HG02610 (cell line): ENCODE results near the gene ADGRB3.

ENCODE experiments used
- ATAC-seq: cut with Tn5 transposase; IDR thresholded peaks from one replicate; pipeline ENCODE4 v1.9.1; 2021; ENCODE audit warnings: mild to moderate bottlenecking, moderate library complexity; ENCODE audit not compliant: unreplicated experiment

ADGRB3 gene

DNA sequence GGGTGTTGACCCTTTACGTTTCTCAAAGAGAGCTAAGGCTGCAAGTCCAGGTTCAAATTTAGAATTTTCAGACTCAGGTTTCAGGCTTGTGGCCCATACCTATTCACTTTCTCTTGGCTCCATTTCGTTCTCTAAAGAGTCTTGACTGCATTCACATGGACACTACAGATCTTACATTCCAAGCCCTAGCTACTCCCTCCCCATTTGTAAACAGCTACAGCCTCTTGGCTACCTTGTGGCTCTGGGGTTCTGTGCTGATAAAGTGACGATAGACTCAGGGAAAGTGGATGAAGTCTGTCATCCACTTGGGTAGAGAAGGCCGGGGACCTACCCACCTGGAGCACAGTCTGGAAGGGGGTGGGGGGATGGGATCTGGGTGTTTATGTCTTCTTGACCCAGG is 658.4 kb downstream of the ADGRB3 start:
- no peak for ATAC-seq

DNA sequence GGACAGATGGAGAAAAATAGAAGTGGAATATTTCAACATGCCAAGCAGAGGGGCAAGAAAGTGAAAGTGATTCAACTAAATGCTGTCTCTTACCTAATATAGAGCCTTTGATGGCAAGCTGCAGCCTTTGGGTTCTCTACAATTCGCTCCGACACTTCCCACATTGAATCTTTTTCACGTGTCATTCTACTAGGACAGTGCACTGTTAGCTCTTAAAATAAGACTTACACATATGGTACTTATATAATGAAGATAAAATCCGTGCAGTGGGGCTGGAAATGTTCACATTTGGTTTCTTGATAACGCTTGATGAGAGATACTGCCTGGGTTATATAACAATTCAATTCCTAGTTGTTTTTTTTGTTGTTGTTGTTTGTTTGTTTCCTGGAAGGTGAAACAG is 659.3 kb downstream of the ADGRB3 start:
- no peak for ATAC-seq

DNA sequence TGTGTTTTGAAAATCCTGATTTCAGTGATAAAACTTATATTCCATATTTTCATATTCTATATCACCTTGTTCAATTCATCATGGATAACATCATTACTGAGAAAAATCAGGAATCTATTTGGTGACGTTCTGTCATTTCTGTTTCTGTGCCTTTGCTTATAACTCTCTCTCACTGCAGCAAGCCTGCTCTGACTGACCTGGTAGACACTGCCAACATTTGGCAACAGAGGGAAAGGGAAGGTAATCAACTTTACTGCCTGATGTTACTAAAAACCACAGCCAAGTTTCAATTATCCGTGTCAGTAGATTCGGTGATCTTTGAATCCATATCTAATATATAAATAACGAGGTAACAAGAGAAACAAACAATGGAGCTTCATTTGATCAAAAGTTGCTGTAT is 659.8 kb downstream of the ADGRB3 start:
- ATAC-seq: no peak

DNA sequence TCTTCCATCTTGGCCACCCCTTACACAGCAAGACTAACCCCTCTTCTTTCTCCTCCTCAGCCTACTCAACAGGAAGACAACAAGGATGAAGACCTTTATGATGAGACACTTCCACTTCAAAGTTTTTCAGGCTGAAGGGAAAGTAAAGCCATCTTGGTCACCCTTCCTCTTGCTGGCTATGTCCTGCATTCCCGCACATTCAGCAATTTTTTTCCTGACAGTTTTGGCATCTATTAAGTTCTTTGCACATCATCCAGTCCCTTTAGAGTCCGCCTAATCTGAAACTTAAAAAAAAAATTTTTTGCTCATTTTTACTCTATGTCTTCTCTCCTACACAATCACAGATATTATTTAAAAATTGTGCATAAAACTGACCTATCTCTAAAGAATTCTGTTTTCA is 668.3 kb downstream of the ADGRB3 start:
- no peak for ATAC-seq

GRCh38 chr6:69305456-69305855 is 670.4 kb downstream of the ADGRB3 start:
- no peak for ATAC-seq

GRCh38 chr6:69308584-69308983 is 673.5 kb downstream of the ADGRB3 start:
- no peak for ATAC-seq

- ATAC-seq: no peak
Measured at GRCh38 chr6:69311888-69312287, 676.8 kb downstream of the ADGRB3 start.

GRCh38 chr6:69314001-69314400 is 678.9 kb downstream of the ADGRB3 start:
- ATAC-seq: no peak

DNA sequence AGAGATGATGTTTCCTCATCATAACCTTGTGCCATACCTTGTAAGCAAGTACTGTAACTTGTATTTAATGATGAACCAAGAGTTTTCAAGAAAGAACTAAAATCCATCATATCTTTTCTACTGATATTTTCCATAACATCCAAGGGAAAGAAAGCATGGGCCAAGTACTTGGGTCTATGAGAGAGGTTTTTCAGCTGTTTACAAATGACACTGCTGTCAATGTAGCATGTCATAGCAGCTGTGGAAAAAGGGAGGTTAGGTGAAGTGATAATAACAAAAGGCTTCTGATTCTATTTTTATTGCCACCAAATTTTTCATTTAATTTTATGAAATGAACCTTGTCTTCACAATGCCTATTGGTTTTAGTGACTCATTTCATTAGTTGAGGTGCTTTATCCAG is 679.4 kb downstream of the ADGRB3 start:
- ATAC-seq: no peak

DNA sequence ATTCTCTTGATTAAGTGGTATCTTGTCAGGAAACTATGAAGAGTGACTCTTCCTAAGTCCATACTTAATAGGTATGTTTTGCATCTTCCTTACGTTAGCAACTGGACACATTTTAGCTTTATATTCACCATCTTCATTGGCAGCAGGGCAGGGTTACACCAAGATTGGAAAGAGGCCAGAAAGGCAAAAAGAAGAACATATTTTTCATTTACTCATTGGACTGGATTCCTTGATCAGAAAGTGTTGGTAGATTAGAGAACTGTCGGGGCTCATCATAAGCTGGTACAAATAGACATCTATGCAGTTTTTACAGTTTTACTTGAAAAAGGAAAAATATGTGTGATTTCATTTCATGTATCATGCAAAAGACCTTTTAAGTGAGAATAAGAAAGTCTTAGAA is 696.8 kb downstream of the ADGRB3 start:
- ATAC-seq: no peak

DNA sequence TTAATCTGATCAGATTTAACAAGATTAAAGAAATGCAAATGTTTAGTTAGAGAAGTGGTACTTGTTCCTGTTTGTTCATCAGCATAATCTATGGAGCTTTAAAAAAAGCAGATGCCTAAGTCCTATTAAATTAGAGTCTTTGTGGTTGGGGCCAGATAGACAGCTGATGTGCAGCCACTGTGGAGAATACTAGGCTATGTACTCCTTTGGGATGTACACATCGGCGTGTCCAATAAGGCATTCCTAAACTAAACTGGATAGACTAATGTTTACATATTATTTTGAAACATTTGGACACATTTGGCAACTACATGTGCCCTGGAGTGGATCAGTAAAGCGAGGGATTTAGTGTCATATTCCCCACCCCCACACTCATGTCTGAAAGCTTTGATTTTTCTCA is 702.2 kb downstream of the ADGRB3 start:
- ATAC-seq: no peak

DNA sequence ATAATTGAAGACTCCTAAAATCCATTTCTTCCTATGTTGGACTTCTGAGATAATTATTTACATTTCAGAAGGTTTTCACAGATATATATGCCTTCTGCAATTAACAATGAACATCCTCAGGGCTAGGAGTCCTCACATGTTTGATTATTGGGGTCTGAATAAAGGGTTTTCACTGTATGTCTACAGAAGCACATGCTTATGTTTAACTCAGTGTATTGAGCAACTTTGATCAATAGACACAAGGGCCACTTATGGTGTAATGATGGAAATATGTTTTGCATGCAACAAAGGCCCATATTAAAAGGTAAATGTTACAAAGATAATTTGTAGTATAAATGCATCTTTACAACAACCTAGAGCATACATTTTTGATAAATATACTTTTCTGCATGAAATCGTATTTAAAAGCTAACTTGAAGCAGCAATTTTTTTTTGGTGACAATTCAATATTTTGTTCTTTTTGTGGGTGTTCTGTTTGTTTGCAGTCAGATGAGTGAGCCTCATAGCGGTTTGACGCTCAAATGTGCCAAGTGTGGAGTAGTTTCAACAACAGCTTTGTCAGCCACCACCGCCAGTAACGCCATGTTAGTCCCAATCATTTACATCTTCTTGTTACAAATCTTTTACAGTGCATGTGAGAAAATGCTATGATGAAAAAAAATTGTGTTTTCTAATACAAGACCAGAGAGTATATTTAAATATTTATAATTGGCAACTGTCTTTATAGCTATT is 703.5 kb downstream of the ADGRB3 start:
- no peak for ATAC-seq

GRCh38 chr6:69339163-69339550 is 704.1 kb downstream of the ADGRB3 start:
- no peak for ATAC-seq

- no peak for ATAC-seq
Measured at GRCh38 chr6:69340196-69340595, 705.1 kb downstream of the ADGRB3 start.

- no peak for ATAC-seq
Measured at GRCh38 chr6:69343851-69344250, 708.8 kb downstream of the ADGRB3 start.

- ATAC-seq: no peak
Measured at GRCh38 chr6:69349771-69350170, 714.7 kb downstream of the ADGRB3 start.

- ATAC-seq: no peak
Measured at GRCh38 chr6:69362209-69362608, 727.1 kb downstream of the ADGRB3 start.

GRCh38 chr6:69366831-69367230 is 731.7 kb downstream of the ADGRB3 start:
- no peak for ATAC-seq

- ATAC-seq: no peak
Measured at GRCh38 chr6:69368613-69369012, 733.5 kb downstream of the ADGRB3 start.

GRCh38 chr6:69370763-69371162 is 735.7 kb downstream of the ADGRB3 start:
- ATAC-seq: no peak

- no peak for ATAC-seq
Measured at GRCh38 chr6:69378326-69378725, 743.2 kb downstream of the ADGRB3 start.

DNA sequence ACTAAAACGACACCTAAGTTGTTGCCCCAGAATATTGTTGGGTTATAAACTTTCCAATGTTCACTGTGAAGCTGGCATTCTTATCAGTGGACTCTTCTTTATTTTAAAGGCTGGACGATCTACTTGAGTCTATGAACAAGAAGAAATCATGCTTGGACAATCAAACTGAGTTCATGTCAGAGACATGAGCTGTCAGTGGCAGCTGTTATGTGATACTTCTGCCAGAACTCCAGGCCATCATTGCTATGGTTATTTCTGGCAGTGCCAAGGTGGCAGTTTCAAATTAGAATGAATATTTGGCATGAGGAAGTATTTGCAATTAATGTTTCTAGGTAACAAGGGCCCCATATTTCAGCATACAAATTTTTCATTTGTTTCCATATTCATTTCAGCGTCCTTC is 744.4 kb downstream of the ADGRB3 start:
- no peak for ATAC-seq

DNA sequence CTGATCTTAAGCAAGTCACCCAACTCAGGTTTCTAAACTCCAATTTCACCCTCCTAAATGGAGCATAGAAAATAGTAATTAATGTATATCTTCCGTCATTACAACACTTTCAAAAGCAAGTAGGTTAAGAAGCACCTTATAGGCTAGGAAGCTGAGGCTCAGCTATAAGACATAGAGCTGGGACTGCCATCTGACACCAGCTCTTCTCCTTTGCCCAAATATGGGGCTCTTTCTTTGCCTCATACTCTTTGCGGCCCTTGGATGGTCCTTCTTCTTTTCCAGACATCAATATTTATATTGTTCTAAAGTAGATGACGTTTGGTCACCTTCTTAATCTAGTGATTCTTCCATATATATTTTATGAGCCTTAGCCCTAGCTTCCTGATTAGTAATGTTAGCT is 748.5 kb downstream of the ADGRB3 start:
- ATAC-seq: no peak
